Smooth muscle cell (in vitro differentiated cells): ENCODE data around the gene GRB10. TPM values are rescaled to one million over a fixed set of nuclear protein-coding genes. Genes with fewer than 3 reads are reported as not detected.

Experiments used
- DNase-seq: peaks from one replicate; lab custom pipeline; 2025; ENCODE audit not compliant: unreplicated experiment; lab: John Stamatoyannopoulos, UW
- H2AFZ ChIP-seq: fragments of 200-600 bp; sonication (generic); 2 replicates; pipeline ENCODE4 v1.6.0; 2016; ENCODE audit warnings: antibody characterized with exemption, low read depth, mild to moderate bottlenecking
- H3F3A ChIP-seq: fragments of 200-600 bp; sonication (generic); 2 replicates; pipeline ENCODE4 v1.6.0; 2017; ENCODE audit warnings: antibody characterized with exemption, low read depth
- H3K27ac ChIP-seq: fragments of 200-600 bp; sonication (generic); 2 replicates; pipeline ENCODE4 v1.5.1; 2016; ENCODE audit warnings: low read depth, mild to moderate bottlenecking
- H3K27me3 ChIP-seq: fragments of 200-600 bp; sonication (generic); 2 replicates; pipeline ENCODE4 v1.6.1; 2016; ENCODE audit warnings: low read depth, mild to moderate bottlenecking
- H3K36me3 ChIP-seq: fragments of 200-600 bp; sonication (generic); 2 replicates; pipeline ENCODE4 v1.5.1; 2016; ENCODE audit warnings: low read depth
- H3K4me1 ChIP-seq: fragments of 200-600 bp; sonication (generic); 2 replicates; pipeline ENCODE4 v1.5.1; 2016; ENCODE audit warnings: low read depth
- H3K4me2 ChIP-seq: fragments of 200-600 bp; sonication (generic); 2 replicates; pipeline ENCODE4 v1.6.0; 2016; ENCODE audit warnings: mild to moderate bottlenecking
- H3K4me3 ChIP-seq: fragments of 200-600 bp; sonication (generic); 2 replicates; pipeline ENCODE4 v1.5.1; 2016; ENCODE audit warnings: mild to moderate bottlenecking
- H3K79me2 ChIP-seq: fragments of 200-600 bp; sonication (generic); 2 replicates; pipeline ENCODE4 v1.6.0; 2016; ENCODE audit warnings: low read depth, mild to moderate bottlenecking
- H3K9ac ChIP-seq: fragments of 200-600 bp; sonication (generic); 2 replicates; pipeline ENCODE4 v1.6.0; 2016; ENCODE audit warnings: low read depth
- H3K9me3 ChIP-seq: fragments of 200-600 bp; sonication (generic); replicated peaks from 2 replicates; pipeline ENCODE4 v1.5.1; 2016; ENCODE audit warnings: low read depth
- H4K20me1 ChIP-seq: fragments of 200-600 bp; sonication (generic); 2 replicates; pipeline ENCODE4 v1.6.0; 2016; ENCODE audit warnings: low read depth
- WGBS: methylation state at CpG from one replicate; pipeline ENCODE4 v1.1.7; 2016; ENCODE audit warnings: low lambda C conversion rate; 5-methylcytosine and 5-hydroxymethylcytosine counted together
- polyA plus RNA-seq: library from polyadenylated mRNA; unstranded; fragments of >200 nt; fragmentation: Nextera tagmentation; extraction: Ambion mirVana; gene quantifications from 2 replicates; pipeline ENCODE4 v1.2.1, GENCODE V29; 2016
- total RNA-seq: library from RNA; depleted of rRNA; stranded (reverse); fragments of >200 nt; gene quantifications from 2 replicates; pipeline ENCODE4 v1.2.3, GENCODE V29; 2014
- TF ChIP-seq, protein P1 (sequence below): fragments of 200-600 bp; sonication (generic); IDR thresholded peaks from 2 replicates; pipeline ENCODE4 v1.5.1; 2017; ENCODE audit warnings: borderline replicate concordance, mild to moderate bottlenecking, antibody characterized with exemption; ENCODE audit not compliant: insufficient read depth, poor library complexity, severe bottlenecking

The GRB10 gene
- total and polyA plus RNA-seq, 2 experiments from 2014 or later, result 18.0 to 20.1 TPM

- Histone ChIP-seq H3K36me3 (no peaks in the 10 kb centered on the region), H3F3A (no peaks in the 10 kb centered on the region), H2AFZ (no peak overlapping the region), H3K27ac (no peak overlapping the region), H3K27me3 (no peaks in the 10 kb centered on the region), H3K79me2 (peaks cover 74% of the 10 kb centered on the region), H4K20me1 (peaks cover 95% of the 10 kb centered on the region), H3K9me3 (no peaks in the 10 kb centered on the region), H3K9ac (no peak overlapping the region), H3K4me2 (no peak overlapping the region), H3K4me1 (no peaks in the 10 kb centered on the region), H3K4me3 (no peak overlapping the region)
- DNase-seq, result no peak
- 97% methylated on average over 11 of the region's 11 CpGs for WGBS
- TF ChIP-seq, protein P1, sequence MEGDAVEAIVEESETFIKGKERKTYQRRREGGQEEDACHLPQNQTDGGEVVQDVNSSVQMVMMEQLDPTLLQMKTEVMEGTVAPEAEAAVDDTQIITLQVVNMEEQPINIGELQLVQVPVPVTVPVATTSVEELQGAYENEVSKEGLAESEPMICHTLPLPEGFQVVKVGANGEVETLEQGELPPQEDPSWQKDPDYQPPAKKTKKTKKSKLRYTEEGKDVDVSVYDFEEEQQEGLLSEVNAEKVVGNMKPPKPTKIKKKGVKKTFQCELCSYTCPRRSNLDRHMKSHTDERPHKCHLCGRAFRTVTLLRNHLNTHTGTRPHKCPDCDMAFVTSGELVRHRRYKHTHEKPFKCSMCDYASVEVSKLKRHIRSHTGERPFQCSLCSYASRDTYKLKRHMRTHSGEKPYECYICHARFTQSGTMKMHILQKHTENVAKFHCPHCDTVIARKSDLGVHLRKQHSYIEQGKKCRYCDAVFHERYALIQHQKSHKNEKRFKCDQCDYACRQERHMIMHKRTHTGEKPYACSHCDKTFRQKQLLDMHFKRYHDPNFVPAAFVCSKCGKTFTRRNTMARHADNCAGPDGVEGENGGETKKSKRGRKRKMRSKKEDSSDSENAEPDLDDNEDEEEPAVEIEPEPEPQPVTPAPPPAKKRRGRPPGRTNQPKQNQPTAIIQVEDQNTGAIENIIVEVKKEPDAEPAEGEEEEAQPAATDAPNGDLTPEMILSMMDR, result no peak
Measured at GRCh38 chr7:50743893-50744292, 38.8 kb downstream of the GRB10 start.

DNA sequence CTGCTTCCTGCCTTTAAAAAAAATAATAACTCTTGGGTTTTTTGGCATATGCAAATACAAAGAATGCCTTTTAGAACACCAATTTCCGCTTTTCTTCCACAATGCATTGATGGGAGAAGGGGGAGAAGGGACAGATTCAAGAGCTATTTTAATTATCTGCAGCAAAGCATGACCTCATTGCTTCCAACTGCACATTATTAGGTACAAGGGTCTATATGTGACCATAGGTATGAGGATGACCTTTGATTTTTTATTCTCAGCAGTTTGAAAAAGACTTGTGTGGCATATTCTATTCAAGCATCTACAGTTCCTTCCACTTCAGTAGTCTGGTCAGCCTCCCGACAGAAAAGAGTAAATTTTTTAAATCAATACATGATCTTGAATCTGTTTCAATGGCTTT is 39.7 kb downstream of the GRB10 start:
- WGBS, result 100% methylated on average over 2 of the region's 2 CpGs
- Histone ChIP-seq H3K4me1 (no peaks in the 10 kb centered on the region), H3K27ac (no peak overlapping the region), H2AFZ (no peak overlapping the region), H3K4me3 (no peak overlapping the region), H3K9ac (no peak overlapping the region), H3K27me3 (no peaks in the 10 kb centered on the region), H3K9me3 (no peaks in the 10 kb centered on the region), H3K36me3 (no peaks in the 10 kb centered on the region), H3K4me2 (no peak overlapping the region), H3K79me2 (peaks cover 83% of the 10 kb centered on the region), H3F3A (no peaks in the 10 kb centered on the region), H4K20me1 (peaks cover 92% of the 10 kb centered on the region)
- no peak for DNase-seq
- TF ChIP-seq, protein P1, result no peak

DNA sequence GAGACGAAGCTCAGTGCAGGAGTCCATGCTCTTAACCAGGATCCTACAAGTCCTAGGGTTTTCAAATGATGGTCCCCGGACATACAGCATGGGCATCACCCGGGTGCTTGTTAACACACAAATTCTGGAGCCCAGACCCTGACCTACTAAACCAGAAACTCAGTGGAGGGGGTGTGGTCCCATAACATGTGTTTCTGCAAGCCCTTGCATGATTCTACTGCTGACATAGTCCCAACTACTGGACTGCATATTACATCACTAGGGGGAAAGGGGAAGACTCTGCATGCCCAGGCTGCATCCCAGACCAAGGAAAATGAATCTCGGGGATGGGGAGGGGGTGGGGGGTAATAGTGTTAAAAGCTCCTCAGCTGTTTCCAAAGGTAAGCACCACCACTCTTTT is 40.3 kb downstream of the GRB10 start:
- Histone ChIP-seq H3K36me3 (no peaks in the 10 kb centered on the region), H3K4me1 (no peaks in the 10 kb centered on the region), H3K4me3 (no peak overlapping the region), H2AFZ (no peak overlapping the region), H3K9ac (no peak overlapping the region), H3K27ac (no peak overlapping the region), H3K79me2 (peaks cover 89% of the 10 kb centered on the region), H4K20me1 (peaks cover 88% of the 10 kb centered on the region), H3K4me2 (no peak overlapping the region), H3K9me3 (no peaks in the 10 kb centered on the region), H3F3A (no peaks in the 10 kb centered on the region), H3K27me3 (no peaks in the 10 kb centered on the region)
- no peak for DNase-seq
- TF ChIP-seq, protein P1, result no peak
- 95% methylated on average over 4 of the region's 4 CpGs for WGBS

GRCh38 chr7:50739744-50740435 is 42.8 kb downstream of the GRB10 start:
- Histone ChIP-seq H3K4me3 (no peak overlapping the region), H3K4me2 (no peak overlapping the region), H3K9ac (no peak overlapping the region), H3K27me3 (no peaks in the 10 kb centered on the region), H3K36me3 (no peaks in the 10 kb centered on the region), H3K9me3 (no peaks in the 10 kb centered on the region), H3K27ac (no peak overlapping the region), H3F3A (no peaks in the 10 kb centered on the region), H4K20me1 (peaks cover 74% of the 10 kb centered on the region), H3K4me1 (no peaks in the 10 kb centered on the region), H3K79me2 (peaks cover 94% of the 10 kb centered on the region), H2AFZ (no peak overlapping the region)
- TF ChIP-seq, protein P1, result no peak
- 91% methylated on average over 7 of the region's 7 CpGs for WGBS
- DNase-seq, result no peak
